HCT116 (cell line): Measurements from ENCODE around the gene RGSL1.

Experiments used
- CBX3 ChIP-seq: IDR thresholded peaks from 2 replicates; pipeline ENCODE4 v1.6.1; 2012; ENCODE audit warnings: low read depth
- CEBPB ChIP-seq: IDR thresholded peaks from 2 replicates; pipeline ENCODE4 v1.6.1; 2012; ENCODE audit warnings: low read depth
- EGR1 ChIP-seq: IDR thresholded peaks from 2 replicates; pipeline ENCODE4 v1.6.1; 2012; ENCODE audit warnings: low read depth
- POLR2A ChIP-seq: IDR thresholded peaks from 2 replicates; pipeline ENCODE4 v1.7.0; 2011; ENCODE audit warnings: borderline replicate concordance; ENCODE audit not compliant: insufficient read depth, insufficient read length; ENCODE audit errors: extremely low read depth
- SIN3A ChIP-seq: IDR thresholded peaks from 2 replicates; pipeline ENCODE4 v1.6.1; 2012; ENCODE audit warnings: low read depth
- ZNF274 ChIP-seq: fragments of 200-500 bp; sonication (Bioruptor generic); IDR thresholded peaks from 2 replicates; pipeline ENCODE4 v1.6.1; 2014; ENCODE audit warnings: mild to moderate bottlenecking, low read depth, low read length, inconsistent platforms
- TF ChIP-seq, protein P1 (sequence below), 3 experiments: fragments of 200-600 bp in 1 of 3; sonication (generic) in 1 of 3; IDR thresholded peaks in 2 of 3; conservative IDR thresholded peaks in 1 of 3; 2 replicates each; pipeline ENCODE4 v1.5.1; 2012 to 2017; ENCODE audit warnings: low read depth in 2 of 3, low read length in 2 of 3, antibody characterized with exemption in 1 of 3, borderline replicate concordance in 1 of 3, control low read depth in 1 of 3, mild to moderate bottlenecking in 1 of 3, mixed read lengths in 1 of 3, mixed run types in 1 of 3, moderate library complexity in 1 of 3; ENCODE audit not compliant: insufficient read depth in 1 of 3
- TF ChIP-seq, protein P2 (sequence below): IDR thresholded peaks from 2 replicates; pipeline ENCODE4 v1.6.1; 2012

DNA sequence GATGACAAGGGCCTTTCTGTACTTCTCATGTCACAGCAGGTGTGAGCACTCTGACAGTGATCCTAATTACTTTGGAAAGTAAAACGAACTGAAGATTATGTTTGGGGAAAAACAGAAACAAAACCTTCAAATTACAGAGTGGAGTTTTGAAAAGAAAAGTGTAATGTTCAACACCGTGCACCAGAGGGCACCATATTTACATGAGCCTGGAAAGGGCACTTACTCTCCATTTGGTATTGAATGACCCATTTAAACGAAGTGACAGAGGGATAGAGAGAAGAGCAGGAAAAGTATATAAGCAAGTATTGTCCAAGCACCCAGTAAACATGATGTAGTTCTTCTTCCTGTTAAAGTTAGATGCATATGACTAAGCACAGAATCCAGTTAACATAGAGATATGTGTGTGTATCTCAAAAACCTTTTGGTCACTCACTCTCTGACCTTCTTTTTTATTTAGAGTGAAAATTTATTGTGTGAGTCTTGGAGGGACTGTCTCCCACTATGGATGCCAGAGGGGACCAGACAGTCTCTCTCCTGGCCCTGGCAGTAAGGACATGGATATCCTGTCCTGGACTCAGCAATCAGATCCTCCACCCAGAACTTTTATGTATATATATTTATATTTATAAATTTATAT is 3.8 kb upstream of the RGSL1 start:
- TF ChIP-seq, protein P1, sequence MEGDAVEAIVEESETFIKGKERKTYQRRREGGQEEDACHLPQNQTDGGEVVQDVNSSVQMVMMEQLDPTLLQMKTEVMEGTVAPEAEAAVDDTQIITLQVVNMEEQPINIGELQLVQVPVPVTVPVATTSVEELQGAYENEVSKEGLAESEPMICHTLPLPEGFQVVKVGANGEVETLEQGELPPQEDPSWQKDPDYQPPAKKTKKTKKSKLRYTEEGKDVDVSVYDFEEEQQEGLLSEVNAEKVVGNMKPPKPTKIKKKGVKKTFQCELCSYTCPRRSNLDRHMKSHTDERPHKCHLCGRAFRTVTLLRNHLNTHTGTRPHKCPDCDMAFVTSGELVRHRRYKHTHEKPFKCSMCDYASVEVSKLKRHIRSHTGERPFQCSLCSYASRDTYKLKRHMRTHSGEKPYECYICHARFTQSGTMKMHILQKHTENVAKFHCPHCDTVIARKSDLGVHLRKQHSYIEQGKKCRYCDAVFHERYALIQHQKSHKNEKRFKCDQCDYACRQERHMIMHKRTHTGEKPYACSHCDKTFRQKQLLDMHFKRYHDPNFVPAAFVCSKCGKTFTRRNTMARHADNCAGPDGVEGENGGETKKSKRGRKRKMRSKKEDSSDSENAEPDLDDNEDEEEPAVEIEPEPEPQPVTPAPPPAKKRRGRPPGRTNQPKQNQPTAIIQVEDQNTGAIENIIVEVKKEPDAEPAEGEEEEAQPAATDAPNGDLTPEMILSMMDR (IDR thresholded peaks at IDR 0.05 in 2 of 3, conservative IDR thresholded peaks at IDR 0.05 in 1 of 3; ENCODE audit: borderline replicate concordance in 1 of 3, insufficient read depth in 1 of 3, low read depth in 2 of 3, low read length in 2 of 3): peak; percentile 53 to 75 (median 72)
- TF ChIP-seq POLR2A (no peak), CEBPB (0 out of 2 replicates have a peak, but pooled peaks have one; percentile 18), CBX3 (no peak), EGR1 (no peak), SIN3A (no peak), ZNF274 (no peak)
- TF ChIP-seq, protein P2, sequence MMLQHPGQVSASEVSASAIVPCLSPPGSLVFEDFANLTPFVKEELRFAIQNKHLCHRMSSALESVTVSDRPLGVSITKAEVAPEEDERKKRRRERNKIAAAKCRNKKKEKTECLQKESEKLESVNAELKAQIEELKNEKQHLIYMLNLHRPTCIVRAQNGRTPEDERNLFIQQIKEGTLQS: no peak
